Measurements from ENCODE around the gene HAPLN2. TPM values are rescaled to one million over a fixed set of nuclear protein-coding genes. Genes with fewer than 3 reads are reported as not detected.

The HAPLN2 gene
- total RNA-seq, 1 donor from 2014 or later, result not detected

DNA sequence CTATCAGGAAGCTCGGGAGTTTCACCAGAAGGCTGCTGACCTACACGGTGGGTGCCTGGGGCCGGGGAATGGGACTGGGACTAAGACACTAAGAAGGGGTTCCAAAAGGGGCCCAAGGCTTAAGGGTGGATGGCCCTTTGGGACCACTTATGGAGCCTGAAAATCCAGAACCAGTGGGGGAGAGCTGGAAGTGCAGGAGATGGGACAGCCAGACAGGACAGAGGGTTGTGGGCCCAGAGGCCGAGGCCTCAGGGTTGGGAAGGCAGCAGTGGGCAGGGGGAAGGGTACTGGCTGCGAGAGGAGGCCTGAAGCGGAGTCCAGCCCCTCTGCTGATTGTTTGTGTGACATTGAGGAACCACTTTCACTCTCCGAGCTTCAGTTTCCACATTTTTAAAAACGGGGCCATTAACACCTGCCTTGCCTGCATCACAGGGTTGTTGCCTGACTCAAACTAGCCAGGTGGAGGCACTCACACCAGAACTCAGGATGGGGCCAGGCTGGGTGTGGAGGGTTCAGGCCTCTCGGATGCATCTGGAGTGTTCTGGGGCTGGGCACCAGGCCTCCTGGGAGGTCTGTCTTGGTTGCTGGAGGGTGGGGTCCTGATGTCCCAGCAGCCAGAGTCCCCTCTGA lies 36.7 kb upstream of the HAPLN2 start:
- Mint-ChIP-seq H3K4me3 (peak overlapping the region; percentile 88), H3K9me3 (no peaks in the 10 kb centered on the region), H3K27me3 (no peaks in the 10 kb centered on the region), H3K27ac (peak overlapping the region; percentile 99), H3K4me1 (peaks cover 33% of the 10 kb centered on the region), H3K36me3 (ENCODE audit: low read depth) (peaks cover 8% of the 10 kb centered on the region)
- ChIA-PET POLR2A (interaction anchor here (0.6 to 4.7 kb wide), 17 partner anchors 9 to 574 kb away, joined by 3 to 90 read pairs (median 7); partner anchors contain the start of genes IQGAP3, MEF2D and NAXE), CTCF (interaction anchor here (0.8 to 3.2 kb wide), 14 partner anchors 10 to 196 kb away, joined by 3 to 18 read pairs (median 4); partner anchors contain the start of gene NAXE)
- DNase-seq (no peak), ATAC-seq (ENCODE audit: low read depth) (peak; percentile 34)
- TF ChIP-seq, protein P1, sequence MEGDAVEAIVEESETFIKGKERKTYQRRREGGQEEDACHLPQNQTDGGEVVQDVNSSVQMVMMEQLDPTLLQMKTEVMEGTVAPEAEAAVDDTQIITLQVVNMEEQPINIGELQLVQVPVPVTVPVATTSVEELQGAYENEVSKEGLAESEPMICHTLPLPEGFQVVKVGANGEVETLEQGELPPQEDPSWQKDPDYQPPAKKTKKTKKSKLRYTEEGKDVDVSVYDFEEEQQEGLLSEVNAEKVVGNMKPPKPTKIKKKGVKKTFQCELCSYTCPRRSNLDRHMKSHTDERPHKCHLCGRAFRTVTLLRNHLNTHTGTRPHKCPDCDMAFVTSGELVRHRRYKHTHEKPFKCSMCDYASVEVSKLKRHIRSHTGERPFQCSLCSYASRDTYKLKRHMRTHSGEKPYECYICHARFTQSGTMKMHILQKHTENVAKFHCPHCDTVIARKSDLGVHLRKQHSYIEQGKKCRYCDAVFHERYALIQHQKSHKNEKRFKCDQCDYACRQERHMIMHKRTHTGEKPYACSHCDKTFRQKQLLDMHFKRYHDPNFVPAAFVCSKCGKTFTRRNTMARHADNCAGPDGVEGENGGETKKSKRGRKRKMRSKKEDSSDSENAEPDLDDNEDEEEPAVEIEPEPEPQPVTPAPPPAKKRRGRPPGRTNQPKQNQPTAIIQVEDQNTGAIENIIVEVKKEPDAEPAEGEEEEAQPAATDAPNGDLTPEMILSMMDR (IDR thresholded peaks at IDR 0.05), result no peak
- intact Hi-C loops (cut with micrococcal nuclease), result loop anchor here (1.0 to 5.0 kb wide), 2 partner anchors 9 to 40 kb away; partner anchors contain the start of gene NAXE

DNA sequence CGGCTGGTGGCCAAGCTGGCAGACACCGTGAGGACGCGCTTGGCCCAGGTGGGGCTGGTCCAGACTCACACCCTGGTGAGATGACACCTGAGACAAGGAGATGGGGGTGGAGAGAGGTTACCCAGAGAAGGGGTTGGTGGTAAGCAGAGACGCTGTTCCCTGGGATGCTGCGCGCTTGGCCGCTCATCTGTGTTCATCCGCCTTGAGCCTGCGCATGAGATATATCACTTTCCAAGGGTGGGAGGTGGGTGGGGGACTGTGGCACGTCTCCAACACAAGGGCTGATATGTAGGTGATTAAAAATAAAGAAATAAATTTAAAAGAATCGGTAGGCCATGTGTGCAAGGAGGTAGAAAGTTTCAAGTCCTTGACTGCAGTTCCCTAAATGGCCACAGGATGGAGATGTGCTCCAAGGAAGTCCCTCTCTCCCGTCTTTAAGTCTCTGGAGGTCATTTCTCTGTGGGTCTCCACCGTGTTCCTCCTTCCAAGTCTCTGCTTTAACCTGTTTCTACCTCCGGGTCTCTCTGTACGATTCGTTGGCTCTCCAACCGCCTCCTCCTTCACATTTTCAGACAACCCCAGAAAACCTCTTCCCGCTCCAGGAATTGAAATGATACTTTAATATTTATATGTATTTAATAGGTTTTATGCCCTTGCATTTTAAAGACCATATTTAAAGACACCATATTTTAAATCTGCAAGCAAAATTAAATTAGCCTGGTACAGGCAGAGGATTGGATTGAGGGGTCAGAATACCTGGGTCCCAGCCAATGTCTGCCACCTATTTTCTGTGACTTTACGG lies 35.2 kb upstream of the HAPLN2 start:
- intact Hi-C loops (cut with micrococcal nuclease), result loop anchor here (1.0 to 5.0 kb wide), 7 partner anchors 24 to 127 kb away; no protein-coding TSS in a partner anchor
- POLR2A ChIA-PET, result interaction anchor here (1.0 to 3.8 kb wide), 3 partner anchors 8 to 83 kb away, joined by 14 to 90 read pairs (median 26); partner anchors contain the start of genes MEF2D and NAXE
- Mint-ChIP-seq H3K9me3 (no peaks in the 10 kb centered on the region), H3K4me1 (peaks cover 33% of the 10 kb centered on the region), H3K27ac (peak overlapping the region; percentile 99), H3K4me3 (peak overlapping the region; percentile 53), H3K36me3 (ENCODE audit: low read depth) (peaks cover 8% of the 10 kb centered on the region), H3K27me3 (no peaks in the 10 kb centered on the region)
- TF ChIP-seq, protein P1 (IDR thresholded peaks at IDR 0.05), result no peak
- ATAC-seq (ENCODE audit: low read depth), result peak; percentile 54
- CTCF ChIA-PET, result interaction anchor here (0.7 to 2.8 kb wide), 3 partner anchors 24 to 198 kb away, joined by 5 to 15 read pairs (median 14); no protein-coding TSS in a partner anchor
- no peak for DNase-seq

DNA sequence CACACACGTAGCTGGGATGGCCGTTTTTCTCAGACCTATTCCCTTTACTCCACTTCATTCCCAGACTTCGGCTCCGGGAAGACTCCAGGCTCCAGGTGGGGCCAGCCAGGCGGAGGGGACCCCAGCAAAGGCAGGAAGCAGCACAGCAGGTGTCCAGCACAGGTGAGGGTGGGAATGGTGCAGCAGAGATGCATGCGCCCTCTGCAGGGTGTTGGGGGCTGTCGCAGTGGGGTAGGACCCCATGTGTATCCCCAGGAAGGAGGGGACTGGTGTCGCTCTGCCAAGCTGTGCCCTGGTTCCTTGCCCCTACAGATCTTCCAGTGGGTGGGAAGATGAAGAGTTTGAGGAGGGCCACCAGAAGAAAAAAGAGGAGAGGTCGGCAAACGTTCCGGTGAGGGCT lies 34.4 kb upstream of the HAPLN2 start:
- intact Hi-C loops (cut with micrococcal nuclease), result loop anchor here (1.0 to 5.0 kb wide), 7 partner anchors 23 to 128 kb away; no protein-coding TSS in a partner anchor
- DNase-seq (no peak), ATAC-seq (ENCODE audit: low read depth) (no peak)
- no peak overlapping the region for H3K4me3 Mint-ChIP-seq
- TF ChIP-seq, protein P1 (IDR thresholded peaks at IDR 0.05), result no peak
- no peak overlapping the region for H3K27ac Mint-ChIP-seq
- CTCF ChIA-PET, result interaction anchor here (2.8 kb wide), 1 partner anchor 24 kb away, joined by 15 read pairs; no protein-coding TSS in a partner anchor
- POLR2A ChIA-PET, result interaction anchor here (0.8 kb wide), 1 partner anchor 104 kb away, joined by 3 read pairs; no protein-coding TSS in a partner anchor
- no peaks in the 10 kb centered on the region for H3K27me3 Mint-ChIP-seq
- peaks cover 33% of the 10 kb centered on the region for H3K4me1 Mint-ChIP-seq
- H3K36me3 Mint-ChIP-seq (ENCODE audit: low read depth), result peaks cover 8% of the 10 kb centered on the region
- H3K9me3 Mint-ChIP-seq, result no peaks in the 10 kb centered on the region

DNA sequence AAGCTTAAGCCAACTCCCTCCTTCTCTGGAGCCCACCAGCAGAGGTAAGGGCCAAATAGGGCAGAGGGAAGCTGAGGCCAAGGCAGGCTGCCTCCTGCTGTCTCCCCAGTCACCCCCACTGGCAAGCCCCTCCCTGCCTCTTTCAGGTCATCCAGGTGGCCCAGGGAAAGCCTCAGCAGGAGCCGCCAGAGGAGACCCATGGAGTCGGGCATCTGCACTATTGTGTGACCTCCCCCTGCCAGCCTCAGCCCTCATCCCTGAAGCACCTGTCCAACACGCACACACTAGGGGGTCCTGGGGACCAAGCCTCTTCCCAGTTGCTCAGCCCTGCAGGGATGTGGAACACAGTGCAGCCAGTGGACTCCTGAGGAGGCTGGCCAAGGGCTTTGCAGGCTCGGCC lies 32.9 kb upstream of the HAPLN2 start:
- DNase-seq (no peak), ATAC-seq (ENCODE audit: low read depth) (no peak)
- H3K4me3 Mint-ChIP-seq, result no peak overlapping the region
- H3K27me3 Mint-ChIP-seq, result no peaks in the 10 kb centered on the region
- peaks cover 8% of the 10 kb centered on the region for H3K36me3 Mint-ChIP-seq (ENCODE audit: low read depth)
- peaks cover 35% of the 10 kb centered on the region for H3K4me1 Mint-ChIP-seq
- H3K27ac Mint-ChIP-seq, result no peak overlapping the region
- TF ChIP-seq, protein P1 (IDR thresholded peaks at IDR 0.05), result no peak
- intact Hi-C loops (cut with micrococcal nuclease), result no loop called here
- ChIA-PET CTCF (interaction anchor here (0.7 to 2.8 kb wide), 4 partner anchors 22 to 201 kb away, joined by 4 to 15 read pairs (median 7); no protein-coding TSS in a partner anchor), POLR2A (interaction anchor here (0.9 to 1.0 kb wide), 2 partner anchors 14 to 86 kb away, joined by 4 read pairs; partner anchors contain the start of gene MEF2D)
- H3K9me3 Mint-ChIP-seq, result no peaks in the 10 kb centered on the region

All from activated B cell treated with CpG ODN at 0.5 μM for 24 hours (primary cell).